Activated CD4-positive, alpha-beta T cell treated with anti-CD3 and anti-CD28 coated beads for 1 hour (primary cell): Measurements from ENCODE around the gene ITCH.
"Not testable (repeated sequence)": the region's sequence is repeated elsewhere in the genome, so short reads cannot be mapped to it uniquely, and the experiment has no call there.

Experiments used
- DNase-seq: peaks from one replicate; pipeline ENCODE4 v3.0.0-alpha.2; 2020

The ITCH gene

DNA sequence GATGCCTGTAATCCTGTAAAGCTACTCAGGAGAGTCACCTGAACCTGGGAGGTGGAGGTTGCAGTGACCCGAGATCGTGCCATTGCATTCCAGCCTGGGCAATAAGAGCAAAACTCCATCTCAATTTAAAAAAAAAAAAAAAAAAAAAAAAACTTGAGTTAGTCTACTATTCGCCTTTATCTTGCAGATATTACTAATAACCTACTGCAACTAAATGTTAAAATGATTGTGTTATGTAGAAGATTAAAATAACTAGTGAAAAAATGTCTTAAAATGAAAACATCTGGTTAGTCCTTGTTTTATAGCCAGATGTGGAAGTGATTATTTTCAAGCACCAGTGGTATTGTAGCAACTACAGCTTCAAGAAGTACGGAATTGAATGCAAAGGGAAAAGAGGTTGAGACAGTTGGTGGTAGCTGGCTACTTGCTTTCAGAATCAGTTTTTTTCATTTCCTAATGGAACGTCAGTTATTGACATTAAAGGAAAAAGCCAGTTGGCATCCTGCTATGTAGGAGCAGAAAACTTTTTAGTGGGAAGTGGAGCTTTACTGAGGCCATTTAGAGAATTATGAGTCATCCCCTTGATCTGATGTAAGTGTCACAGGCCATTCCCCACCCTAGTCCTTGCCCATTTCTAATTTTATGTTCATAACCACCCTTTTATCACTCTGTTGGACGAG lies 109.3 kb downstream of the ITCH start:
- no peak for DNase-seq

DNA sequence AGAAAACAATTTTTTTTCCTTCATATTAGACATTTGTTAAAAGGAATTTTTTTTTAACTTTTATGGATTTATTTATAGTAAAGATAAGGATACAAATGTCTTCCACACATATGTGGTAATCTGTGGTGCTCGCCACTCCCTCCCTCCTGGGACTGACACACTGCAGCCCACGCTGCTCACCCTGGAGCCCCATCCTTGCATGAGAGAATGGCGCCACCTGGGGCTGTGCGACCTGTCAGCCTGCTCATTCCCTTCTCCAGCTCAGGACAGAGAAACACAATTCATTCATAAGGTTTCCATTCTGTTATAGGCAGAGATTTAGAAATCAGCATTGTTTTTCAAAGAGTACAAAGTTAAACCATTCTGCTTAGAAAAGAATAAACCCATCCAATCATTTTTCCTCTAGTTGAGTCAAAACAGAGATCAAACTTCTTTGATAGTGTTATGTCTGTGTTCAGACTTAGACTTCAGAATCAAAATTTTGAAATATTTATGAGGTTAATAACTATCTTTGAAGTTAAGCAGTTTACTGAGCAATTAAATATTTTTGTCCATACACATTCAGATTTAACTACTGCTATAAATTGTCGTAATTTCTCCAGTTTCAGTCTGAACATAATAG lies 110.3 kb downstream of the ITCH start:
- DNase-seq: no peak

- no peak for DNase-seq
Observed at GRCh38 chr20:34475979-34476736, 113.1 kb downstream of the ITCH start.

- DNase-seq: no peak
Observed at GRCh38 chr20:34479627-34480026, 116.6 kb downstream of the ITCH start.

DNA sequence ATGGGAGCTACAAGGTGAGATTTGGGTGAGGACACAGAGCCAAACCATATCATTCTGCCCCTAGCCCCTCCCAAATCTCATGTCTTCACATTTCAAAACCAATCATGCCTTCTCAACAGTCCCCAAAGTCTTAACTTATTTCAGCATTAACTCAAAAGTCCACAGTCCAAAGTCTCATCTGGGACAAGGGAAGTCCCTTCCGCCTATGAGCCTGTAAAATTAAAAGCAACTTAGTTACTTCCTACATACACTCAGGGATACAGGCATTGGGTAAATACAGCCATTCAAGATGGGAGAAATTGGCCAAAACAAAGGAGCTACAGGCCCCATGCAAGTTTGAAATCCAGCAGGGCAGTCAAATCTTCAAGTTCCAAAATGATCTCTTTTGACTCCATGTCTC lies 119.1 kb downstream of the ITCH start:
- DNase-seq: not testable (repeated sequence)

DNA sequence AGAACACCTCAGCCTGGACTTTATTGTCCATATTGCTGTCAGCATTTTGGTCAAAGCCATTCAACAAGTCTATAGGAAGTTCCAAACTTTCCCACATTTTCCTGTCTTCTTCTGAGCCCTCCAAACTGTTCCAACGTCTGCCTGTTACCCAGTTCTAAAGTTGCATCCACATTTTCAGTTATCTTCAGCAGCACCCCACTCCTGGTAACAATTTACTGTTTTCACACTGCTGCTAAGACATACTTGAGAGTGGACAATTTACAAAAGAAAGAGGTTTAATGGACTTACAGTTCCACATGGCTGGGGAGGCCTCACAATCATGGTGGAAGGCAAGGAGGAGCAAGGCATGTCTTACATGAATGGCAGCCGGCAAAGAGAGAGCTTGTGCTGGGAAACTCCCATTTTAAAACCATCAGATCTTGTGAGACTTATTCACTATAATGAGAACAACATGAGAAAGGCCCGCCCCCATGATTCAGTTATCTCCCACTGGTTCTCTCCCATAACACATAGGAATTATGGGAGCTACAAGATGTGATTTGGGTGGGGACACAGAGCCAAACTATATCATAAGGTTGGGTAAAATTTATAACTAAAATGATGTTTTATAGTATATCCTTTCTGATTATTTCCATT lies 120.6 kb downstream of the ITCH start:
- DNase-seq: not testable (repeated sequence)

DNA sequence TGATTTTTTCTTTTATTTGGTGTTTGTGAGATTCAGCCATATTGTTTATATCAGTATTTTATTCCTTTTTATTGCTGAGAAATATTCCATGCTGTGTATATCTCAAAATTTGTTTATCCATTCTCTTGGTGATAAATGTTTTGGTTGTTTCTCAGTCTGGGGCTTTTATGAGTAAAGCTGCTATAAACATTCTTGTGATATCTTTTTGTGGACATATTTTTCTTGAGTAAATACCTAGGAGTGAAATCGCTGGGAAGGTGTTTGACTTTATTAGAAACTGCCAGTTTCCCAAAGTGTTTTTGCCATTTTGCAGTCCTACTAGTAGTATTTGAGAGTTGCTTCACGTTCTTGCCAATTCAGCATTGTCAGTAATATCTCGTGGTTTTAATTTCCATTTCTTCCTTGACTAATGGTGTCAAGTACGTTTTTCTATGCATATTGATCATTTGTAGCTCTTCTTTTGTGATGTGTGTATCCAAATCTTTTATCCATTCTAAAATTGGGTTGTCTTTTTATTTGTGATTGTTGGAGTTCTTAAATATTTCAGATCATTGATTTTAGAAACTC lies 122.1 kb downstream of the ITCH start:
- no peak for DNase-seq

DNA sequence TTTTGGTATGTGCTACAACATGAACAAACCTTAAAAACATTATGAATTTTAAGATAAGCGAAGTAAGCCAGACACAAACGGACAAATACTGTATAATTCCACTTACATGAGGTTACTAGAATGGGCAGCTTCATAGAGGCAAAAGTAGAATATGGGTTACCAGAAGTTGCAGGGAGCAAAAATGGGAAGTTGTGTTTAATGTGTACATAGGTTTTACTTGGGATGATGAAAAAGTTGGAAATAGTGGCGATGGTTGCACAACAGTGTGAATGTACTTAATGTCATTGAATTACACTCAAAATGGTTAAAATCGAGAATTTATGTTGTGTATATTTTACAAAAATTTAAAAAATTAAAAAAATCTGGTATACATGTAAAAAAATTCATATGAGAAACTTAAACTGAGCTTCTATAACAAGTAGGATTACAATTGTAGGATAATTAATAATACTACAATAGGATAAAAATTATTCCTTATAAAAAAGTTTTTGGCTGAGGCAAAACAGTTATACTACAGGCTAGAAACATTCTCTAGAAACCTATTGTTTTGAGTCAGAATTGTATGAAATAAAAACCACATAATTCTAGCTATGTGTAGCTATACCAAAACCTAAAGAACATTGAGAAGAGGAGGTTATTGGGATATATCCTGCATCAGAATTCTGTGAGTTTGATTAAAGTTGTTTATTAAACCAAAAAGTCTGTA lies 128.3 kb downstream of the ITCH start:
- no peak for DNase-seq

DNA sequence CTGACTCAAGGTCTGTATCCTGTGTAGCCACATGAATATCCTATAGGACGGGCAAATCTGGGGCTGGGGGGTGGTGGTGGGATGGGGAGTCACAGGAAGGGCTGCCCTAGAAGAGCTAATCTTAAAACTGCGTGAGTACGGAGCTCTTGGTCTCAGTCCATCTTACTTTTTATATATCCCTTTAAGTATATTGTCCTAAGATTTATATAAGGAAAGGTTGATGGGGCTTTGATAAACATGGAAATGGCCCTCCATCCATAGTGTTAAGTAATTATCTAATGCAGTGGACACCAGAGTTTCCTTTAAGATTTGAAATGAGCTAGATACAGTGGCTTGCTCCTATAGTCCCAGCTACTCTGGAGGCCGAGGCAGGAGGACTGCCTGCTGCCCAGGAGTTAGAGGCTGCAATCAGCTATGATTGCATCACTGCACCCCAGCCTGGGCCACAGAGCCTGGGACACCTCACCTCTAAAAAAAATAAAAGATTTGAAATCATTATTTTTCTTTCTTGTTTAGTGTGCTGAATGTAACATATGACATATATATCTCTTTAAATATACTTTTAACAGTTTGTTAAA lies 128.9 kb downstream of the ITCH start:
- no peak for DNase-seq

GRCh38 chr20:34493646-34494045 lies 130.6 kb downstream of the ITCH start:
- no peak for DNase-seq

DNA sequence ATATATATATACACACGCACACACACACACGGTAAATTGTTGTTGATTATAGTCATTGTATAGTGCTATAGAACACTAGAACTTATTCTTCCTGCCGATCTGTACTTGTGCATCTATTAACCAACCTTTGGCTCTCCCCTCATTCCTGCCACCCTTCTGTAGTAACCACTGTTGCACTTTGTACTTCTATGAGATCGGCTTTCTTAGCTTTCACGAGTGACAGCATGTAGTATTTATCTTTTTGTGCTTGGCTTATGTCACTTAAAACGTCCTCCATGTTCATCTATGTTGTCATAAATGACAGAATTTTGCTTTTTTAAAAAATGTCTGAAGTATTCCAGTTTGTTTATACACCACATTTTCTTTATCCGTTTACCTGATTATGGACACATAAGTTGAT lies 132.2 kb downstream of the ITCH start:
- no peak for DNase-seq

- DNase-seq: no peak
Observed at GRCh38 chr20:34495916-34496315, 132.8 kb downstream of the ITCH start.

GRCh38 chr20:34497596-34497995 lies 134.5 kb downstream of the ITCH start:
- not testable (repeated sequence) for DNase-seq

GRCh38 chr20:34500823-34501222 lies 137.8 kb downstream of the ITCH start:
- no peak for DNase-seq

DNA sequence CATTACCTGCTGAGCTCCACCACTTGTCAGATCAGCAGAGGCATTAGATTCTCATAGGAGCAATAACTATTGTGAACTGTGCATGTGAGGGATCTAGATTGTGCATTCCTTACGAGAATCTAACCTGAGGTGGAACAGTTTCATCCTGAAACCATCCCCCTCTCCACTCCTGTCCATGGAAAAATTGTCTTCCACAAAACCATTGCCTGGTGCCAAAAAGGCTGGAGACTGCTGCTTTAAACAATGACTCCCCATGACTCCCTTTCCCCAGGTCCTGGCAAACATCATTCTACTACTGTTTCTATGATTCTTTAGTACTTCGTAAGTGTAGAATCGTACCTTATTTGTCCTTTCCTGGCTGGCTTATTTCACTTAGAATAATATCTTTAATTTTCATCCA lies 143.4 kb downstream of the ITCH start:
- no peak for DNase-seq

- no peak for DNase-seq
Observed at GRCh38 chr20:34507702-34508413, 144.8 kb downstream of the ITCH start.

DNA sequence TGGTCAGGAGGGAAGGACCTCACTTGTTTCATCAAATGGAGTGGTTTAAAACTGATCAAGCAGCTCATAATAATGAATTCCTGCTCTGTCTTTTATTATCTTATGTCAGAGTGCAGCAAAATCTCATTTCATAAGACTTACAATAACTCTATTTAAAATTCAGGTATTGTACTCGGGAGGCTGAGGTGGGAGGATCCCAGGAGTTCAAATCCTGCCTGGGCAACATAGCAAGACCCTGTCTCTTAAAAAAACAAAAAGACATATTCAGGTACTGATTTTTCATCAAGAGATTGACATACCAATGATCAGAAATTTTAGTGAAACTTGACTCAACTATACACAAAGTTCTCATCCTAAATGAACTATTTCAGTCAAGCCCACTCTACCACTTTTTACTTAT lies 147.5 kb downstream of the ITCH start:
- no peak for DNase-seq

- no peak for DNase-seq
Observed at GRCh38 chr20:34511891-34512265, 148.8 kb downstream of the ITCH start.

- DNase-seq: no peak
Observed at GRCh38 chr20:34512266-34512954, 149.3 kb downstream of the ITCH start.

- no peak for DNase-seq
Observed at GRCh38 chr20:34512955-34513419, 149.9 kb downstream of the ITCH start.

DNA sequence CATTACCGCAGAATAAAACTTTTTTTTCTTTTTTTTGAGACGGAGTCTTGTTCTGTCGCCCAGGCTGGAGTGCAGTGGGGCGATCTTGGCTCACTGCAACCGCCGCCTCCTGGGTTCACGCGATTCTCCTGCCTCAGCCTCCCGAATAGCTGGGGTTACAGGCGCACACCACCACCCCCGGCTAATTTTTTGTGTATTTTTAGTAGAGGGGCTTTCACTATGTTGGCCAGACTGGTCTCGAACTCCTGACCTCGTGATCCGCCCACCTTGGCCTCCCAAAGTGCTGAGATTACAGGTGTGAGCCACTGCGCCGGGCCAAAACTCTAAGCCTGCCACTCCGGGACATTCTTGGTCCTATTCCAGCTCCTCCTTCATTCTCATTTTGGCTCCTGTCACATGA lies 151.0 kb downstream of the ITCH start:
- not testable (repeated sequence) for DNase-seq
